HG02870 (cell line): Measurements from ENCODE around the gene NSRP1.
A peak's percentile ranks its signal among the peaks of the same experiment; 100 is the strongest.
"Not testable (repeated sequence)": the region's sequence is repeated elsewhere in the genome, so short reads cannot be mapped to it uniquely, and the experiment has no call there.

Source experiments
- ATAC-seq: cut with Tn5 transposase; IDR thresholded peaks from one replicate; pipeline ENCODE4 v1.9.1; 2021; ENCODE audit warnings: mild to moderate bottlenecking, moderate library complexity; ENCODE audit not compliant: unreplicated experiment

NSRP1 gene

GRCh38 chr17:30176855-30177254 is 60.2 kb downstream of the NSRP1 start:
- no peak for ATAC-seq

DNA sequence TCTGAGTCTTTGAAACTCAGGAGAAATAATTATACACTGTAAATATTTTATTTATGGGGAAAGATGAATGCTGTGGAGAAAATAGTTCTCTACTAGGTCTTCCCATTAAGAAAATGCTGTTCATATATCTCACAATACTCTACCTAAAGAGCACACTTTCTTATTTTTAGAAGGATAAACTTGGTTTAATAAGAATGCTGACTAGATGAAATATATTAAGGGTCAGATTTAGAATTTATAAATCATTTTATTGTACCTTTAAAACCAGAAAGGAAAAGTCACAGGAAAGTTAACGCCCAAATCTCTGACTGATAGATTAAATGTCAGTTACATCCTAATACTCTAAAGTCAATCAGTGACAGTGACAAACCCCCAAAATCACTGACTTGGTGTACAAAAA is 70.1 kb downstream of the NSRP1 start:
- ATAC-seq: no peak

- ATAC-seq: no peak
Measured at GRCh38 chr17:30187573-30187972, 71.0 kb downstream of the NSRP1 start.

- no peak for ATAC-seq
Measured at GRCh38 chr17:30188211-30188939, 71.8 kb downstream of the NSRP1 start.

DNA sequence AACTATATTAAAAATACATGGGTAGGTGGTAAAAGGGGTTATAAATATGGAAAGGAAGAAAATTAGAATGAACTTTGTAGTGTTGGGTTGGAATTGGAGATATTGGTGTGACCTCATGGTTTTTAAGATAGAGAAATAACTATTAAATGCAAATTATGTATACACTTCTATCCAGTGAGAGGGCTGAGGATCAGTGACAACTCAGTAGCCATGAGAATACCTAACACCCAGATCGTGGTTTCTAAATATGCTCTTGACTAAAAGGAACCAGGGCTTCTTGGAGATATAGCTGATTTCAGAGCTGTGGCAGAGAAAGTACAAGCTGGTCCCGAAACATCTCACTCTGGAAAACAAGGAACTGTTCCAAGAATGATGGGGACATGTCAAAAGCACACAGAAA is 74.5 kb downstream of the NSRP1 start:
- ATAC-seq: no peak

- no peak for ATAC-seq
Measured at GRCh38 chr17:30196504-30196903, 79.9 kb downstream of the NSRP1 start.

DNA sequence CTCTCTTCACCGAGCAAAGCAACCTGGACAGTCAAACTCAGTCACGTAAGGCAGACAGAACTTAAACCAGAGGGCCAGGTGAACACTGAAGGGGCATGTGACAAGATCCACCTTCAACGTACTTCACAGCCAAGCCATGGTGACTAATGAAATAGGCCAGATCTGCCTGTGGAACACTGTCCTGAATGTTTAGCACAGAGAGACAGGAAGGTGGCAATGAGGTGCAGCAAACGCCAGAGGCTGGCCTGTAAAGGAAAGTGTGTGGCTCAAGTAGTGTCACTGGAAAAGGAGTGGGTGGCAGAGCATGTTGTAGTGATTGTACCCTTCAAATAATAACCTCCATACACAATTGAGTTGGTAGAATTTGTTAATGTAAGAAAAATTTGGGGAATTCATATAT is 80.8 kb downstream of the NSRP1 start:
- no peak for ATAC-seq

- ATAC-seq: no peak
Measured at GRCh38 chr17:30199600-30199999, 83.0 kb downstream of the NSRP1 start.

DNA sequence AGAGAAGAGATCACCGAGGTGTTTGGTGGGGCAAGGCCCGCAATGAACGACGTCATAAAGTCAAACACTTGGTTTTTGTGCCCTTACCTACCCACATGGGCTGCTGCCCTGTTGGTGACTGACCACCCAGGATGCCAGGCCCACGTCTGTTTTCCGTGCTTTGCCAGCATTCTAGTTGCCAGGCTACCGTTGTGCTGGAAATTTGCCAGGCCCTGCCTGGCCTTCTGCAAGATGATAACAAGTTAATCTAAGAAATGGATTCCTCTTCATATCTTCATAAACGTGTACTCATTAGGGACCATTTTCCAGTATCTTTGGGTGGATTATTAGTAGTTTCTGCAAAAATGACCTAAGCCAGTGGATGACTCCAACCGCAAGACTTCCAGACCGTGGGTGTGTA is 83.5 kb downstream of the NSRP1 start:
- no peak for ATAC-seq

DNA sequence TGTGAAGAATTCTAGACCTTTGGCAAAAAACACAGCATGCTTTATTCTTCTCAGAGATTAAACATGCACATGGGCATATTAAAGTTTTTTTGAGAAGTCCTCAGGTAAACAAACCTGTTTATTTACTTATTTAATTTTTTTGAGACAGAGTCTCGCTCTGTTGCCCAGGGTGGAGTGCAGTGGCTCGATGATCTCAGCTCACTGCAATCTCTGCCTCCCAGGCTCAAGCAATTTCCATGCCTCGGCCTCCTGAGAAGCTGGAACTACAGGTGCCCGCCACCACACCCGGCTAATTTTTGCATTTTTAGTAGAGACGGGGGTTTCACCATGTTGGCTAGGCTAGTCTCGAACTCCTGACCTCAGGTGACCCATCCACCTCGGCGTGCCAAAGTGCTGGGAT is 84.0 kb downstream of the NSRP1 start:
- ATAC-seq: not testable (repeated sequence)

GRCh38 chr17:30203471-30203981 is 86.9 kb downstream of the NSRP1 start:
- no peak for ATAC-seq

GRCh38 chr17:30207655-30208054 is 91.0 kb downstream of the NSRP1 start:
- no peak for ATAC-seq

DNA sequence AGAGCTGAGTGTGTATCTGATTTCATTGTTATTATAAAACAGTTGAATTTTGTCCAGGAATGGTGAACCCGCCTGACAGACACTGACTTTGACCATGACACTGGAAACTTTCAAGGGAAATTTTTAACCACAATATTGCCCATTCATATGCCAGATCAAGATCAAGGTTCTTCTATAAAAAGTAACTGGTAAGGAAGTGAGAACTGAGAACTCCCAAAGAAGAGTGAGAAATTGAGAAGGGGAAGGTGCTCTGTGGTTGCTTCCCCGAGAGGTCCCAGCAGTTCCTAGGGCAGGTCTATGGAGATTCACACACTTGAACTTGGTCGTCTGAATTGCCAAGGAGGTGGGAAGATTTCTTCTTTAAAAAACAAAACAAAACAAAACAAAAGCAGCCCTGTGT is 91.6 kb downstream of the NSRP1 start:
- no peak for ATAC-seq

- ATAC-seq: no peak
Measured at GRCh38 chr17:30209930-30210329, 93.3 kb downstream of the NSRP1 start.

- no peak for ATAC-seq
Measured at GRCh38 chr17:30210366-30210765, 93.8 kb downstream of the NSRP1 start.

DNA sequence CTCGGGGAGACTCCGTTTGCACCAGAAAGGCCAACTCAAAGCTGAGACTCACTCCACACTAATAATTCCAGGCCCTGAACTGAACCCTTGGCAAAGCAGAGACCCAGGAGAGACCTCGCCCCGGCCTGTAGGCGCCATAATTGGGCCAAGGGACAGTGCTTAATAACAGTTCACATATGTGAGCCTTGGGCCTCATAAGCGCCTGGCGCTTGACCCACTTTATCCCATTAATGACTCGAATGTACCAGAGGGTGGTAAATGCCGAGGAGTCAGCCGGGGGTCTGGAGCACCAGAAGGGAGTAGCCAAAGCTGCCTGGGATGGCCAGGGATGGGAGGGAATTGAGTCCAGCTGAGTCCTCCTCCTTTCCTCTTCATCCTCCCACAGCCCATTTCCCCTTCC is 94.3 kb downstream of the NSRP1 start:
- no peak for ATAC-seq

DNA sequence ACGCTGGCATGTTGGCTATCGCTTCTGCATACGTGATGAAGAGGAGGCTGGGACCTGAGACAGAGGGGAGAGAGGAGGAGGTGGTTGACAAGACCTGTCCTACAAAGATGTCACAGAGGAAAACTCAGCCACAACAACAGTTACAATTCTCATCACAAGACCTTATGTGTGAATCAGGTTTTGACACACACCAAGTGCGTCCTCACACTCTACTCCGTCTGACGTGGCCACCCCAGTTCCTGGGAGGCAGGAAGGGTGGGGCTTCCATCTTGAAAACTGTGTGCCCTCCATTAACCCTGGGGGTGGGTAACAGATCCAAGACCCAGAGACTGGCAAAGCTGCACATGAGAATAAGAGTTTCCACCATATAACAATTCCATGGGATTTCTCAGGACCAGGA is 94.8 kb downstream of the NSRP1 start:
- ATAC-seq: no peak

DNA sequence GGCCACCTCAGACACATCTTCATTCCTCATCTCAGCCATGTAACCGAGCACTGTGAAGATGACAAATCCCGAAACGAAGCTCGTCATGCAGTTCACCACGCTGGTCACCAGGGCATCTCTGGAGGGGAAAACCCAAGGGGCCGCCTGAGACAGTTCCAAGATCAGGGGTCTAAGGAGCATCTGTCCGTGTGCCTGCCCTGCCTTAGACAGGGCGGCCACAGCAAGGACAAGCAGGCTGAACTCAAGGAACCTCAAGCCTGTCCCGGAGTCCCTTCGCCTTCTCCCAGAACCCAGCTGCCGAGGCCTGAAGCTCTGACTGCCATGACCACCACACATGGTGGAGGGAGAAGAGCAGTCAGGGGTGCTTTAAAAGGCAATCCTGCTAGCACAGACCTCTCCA is 96.1 kb downstream of the NSRP1 start:
- peak; percentile 79 for ATAC-seq

- ATAC-seq: no peak
Measured at GRCh38 chr17:30217054-30217453, 100.4 kb downstream of the NSRP1 start.

- no peak for ATAC-seq
Measured at GRCh38 chr17:30217746-30218245, 101.2 kb downstream of the NSRP1 start.

- no peak for ATAC-seq
Measured at GRCh38 chr17:30218799-30219198, 102.2 kb downstream of the NSRP1 start.

- ATAC-seq: no peak
Measured at GRCh38 chr17:30219315-30219714, 102.7 kb downstream of the NSRP1 start.

DNA sequence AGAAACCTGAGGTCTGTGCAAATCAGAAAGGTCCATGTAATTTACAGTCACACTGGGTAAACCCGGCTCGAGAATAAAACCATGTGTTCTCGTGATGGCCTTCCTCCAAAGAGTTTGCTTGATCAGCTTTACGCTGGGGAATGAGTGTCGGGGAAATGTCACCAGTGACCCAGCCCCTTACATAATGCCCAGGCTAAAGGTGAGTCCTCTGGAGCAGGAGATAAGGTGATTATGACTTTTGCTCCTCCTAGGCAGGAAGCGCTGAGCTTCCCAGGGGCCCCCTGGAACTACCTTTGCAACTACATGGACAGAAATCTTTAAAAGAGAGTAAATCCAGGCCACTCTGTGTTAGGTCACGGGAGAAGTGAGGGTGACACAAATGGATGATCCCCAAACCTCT is 103.2 kb downstream of the NSRP1 start:
- no peak for ATAC-seq
